Neuronal stem cell (in vitro differentiated cells): ENCODE data around the gene HIPK3.

Experiments used
- DNase-seq: peaks from one replicate; pipeline ENCODE4 v3.0.0-alpha.2; 2013; ENCODE audit warnings: low spot score
- H2AFZ ChIP-seq: one replicate; pipeline ENCODE4 v1.6.1; 2013; ENCODE audit warnings: mild to moderate bottlenecking, low read length, inconsistent platforms
- H2AK5ac ChIP-seq: 2 replicates; pipeline ENCODE4 v1.6.1; 2013; ENCODE audit warnings: low read depth, mild to moderate bottlenecking, inconsistent platforms, low read length, moderate library complexity, mixed read lengths
- H2BK120ac ChIP-seq: 2 replicates; pipeline ENCODE4 v1.6.1; 2013; ENCODE audit warnings: low read depth, mild to moderate bottlenecking, inconsistent platforms, low read length, moderate library complexity, mixed read lengths
- H2BK12ac ChIP-seq: one replicate; pipeline ENCODE4 v1.6.1; 2013; ENCODE audit warnings: low read length, inconsistent platforms
- H2BK15ac ChIP-seq: 2 replicates; pipeline ENCODE4 v1.6.1; 2013; ENCODE audit warnings: mild to moderate bottlenecking, low read length, inconsistent platforms, mixed read lengths
- H2BK5ac ChIP-seq: one replicate; pipeline ENCODE4 v1.6.1; 2013; ENCODE audit warnings: inconsistent platforms, mild to moderate bottlenecking, low read length, moderate library complexity
- H3K14ac ChIP-seq: one replicate; pipeline ENCODE4 v1.6.1; 2013; ENCODE audit warnings: low read length, inconsistent platforms
- H3K18ac ChIP-seq: 2 replicates; pipeline ENCODE4 v1.6.1; 2013; ENCODE audit warnings: low read length, inconsistent platforms
- H3K23ac ChIP-seq: 2 replicates; pipeline ENCODE4 v1.6.1; 2013; ENCODE audit warnings: low read depth, mild to moderate bottlenecking, mixed read lengths, low read length, inconsistent platforms; ENCODE audit not compliant: poor library complexity
- H3K27ac ChIP-seq: replicated peaks from 3 replicates; pipeline ENCODE4 v1.5.1; 2013; ENCODE audit warnings: low read length, inconsistent platforms
- H3K27me3 ChIP-seq, 3 experiments: 2 replicates each; pipeline ENCODE4 v1.6.1; 2013; ENCODE audit warnings: low read length in 3 of 3, mild to moderate bottlenecking in 2 of 3, inconsistent platforms in 1 of 3, low read depth in 1 of 3, mixed read lengths in 1 of 3, moderate library complexity in 1 of 3; ENCODE audit not compliant: control insufficient read depth in 3 of 3, insufficient read depth in 3 of 3
- H3K36me3 ChIP-seq, 2 donors: replicated peaks in 1 of 2; 2 replicates each; pipeline ENCODE4 v1.6.1; 2013; ENCODE audit warnings: low read length in 2 of 2; ENCODE audit not compliant: control insufficient read depth in 2 of 2, insufficient read depth in 2 of 2
- H3K4ac ChIP-seq: 2 replicates; pipeline ENCODE4 v1.6.1; 2013; ENCODE audit warnings: inconsistent platforms, mild to moderate bottlenecking, low read length, moderate library complexity
- H3K4me1 ChIP-seq, 2 donors: 1 replicate in 1 of 2; 2 replicates in 1 of 2; pipeline ENCODE4 v1.6.1; 2013; ENCODE audit warnings: low read length in 2 of 2, low read depth in 1 of 2; ENCODE audit not compliant: control insufficient read depth in 2 of 2, insufficient read depth in 1 of 2
- H3K4me2 ChIP-seq: one replicate; pipeline ENCODE4 v1.6.1; 2013; ENCODE audit warnings: mild to moderate bottlenecking, low read length, inconsistent platforms; ENCODE audit not compliant: insufficient read depth, poor library complexity, severe bottlenecking
- H3K4me3 ChIP-seq, 2 donors: 2 replicates each; pipeline ENCODE4 v1.5.1; 2013; ENCODE audit warnings: low read length in 2 of 2, mild to moderate bottlenecking in 2 of 2, inconsistent platforms in 1 of 2, moderate library complexity in 1 of 2
- H3K79me1 ChIP-seq: one replicate; pipeline ENCODE4 v1.6.1; 2013; ENCODE audit warnings: low read depth, mild to moderate bottlenecking, inconsistent platforms, low read length, moderate library complexity
- H3K9ac ChIP-seq: one replicate; pipeline ENCODE4 v1.6.1; 2013; ENCODE audit warnings: mild to moderate bottlenecking, low read depth, low read length, inconsistent platforms; ENCODE audit not compliant: poor library complexity
- H3K9me3 ChIP-seq, 2 donors: replicated peaks in 1 of 2; 2 replicates each; pipeline versions ENCODE3 to v1.6.1; 2013; ENCODE audit warnings: low read length in 2 of 2, mild to moderate bottlenecking in 2 of 2, inconsistent platforms in 1 of 2, low read depth in 1 of 2, mixed read lengths in 1 of 2, moderate library complexity in 1 of 2; ENCODE audit not compliant: control insufficient read depth in 2 of 2, insufficient read depth in 1 of 2
- H4K8ac ChIP-seq: one replicate; pipeline ENCODE4 v1.6.1; 2013; ENCODE audit warnings: low read depth, mild to moderate bottlenecking, inconsistent platforms, low read length, moderate library complexity
- H4K91ac ChIP-seq: one replicate; pipeline ENCODE4 v1.6.1; 2013; ENCODE audit warnings: low read length, low read depth, mild to moderate bottlenecking, inconsistent platforms; ENCODE audit not compliant: poor library complexity
- WGBS, 2 donors: extraction: QIAGEN DNeasy Blood & Tissue Kit; methylation state at CpG; one replicate each; pipeline ENCODE4 v1.1.7; 2013; ENCODE audit warnings: missing lambda C conversion rate in 2 of 2, mixed read lengths in 1 of 2; ENCODE audit not compliant: insufficient read length in 2 of 2, insufficient replicate concordance in 1 of 2; ENCODE audit errors: extremely low coverage in 2 of 2; 5-methylcytosine and 5-hydroxymethylcytosine counted together

The HIPK3 gene

DNA sequence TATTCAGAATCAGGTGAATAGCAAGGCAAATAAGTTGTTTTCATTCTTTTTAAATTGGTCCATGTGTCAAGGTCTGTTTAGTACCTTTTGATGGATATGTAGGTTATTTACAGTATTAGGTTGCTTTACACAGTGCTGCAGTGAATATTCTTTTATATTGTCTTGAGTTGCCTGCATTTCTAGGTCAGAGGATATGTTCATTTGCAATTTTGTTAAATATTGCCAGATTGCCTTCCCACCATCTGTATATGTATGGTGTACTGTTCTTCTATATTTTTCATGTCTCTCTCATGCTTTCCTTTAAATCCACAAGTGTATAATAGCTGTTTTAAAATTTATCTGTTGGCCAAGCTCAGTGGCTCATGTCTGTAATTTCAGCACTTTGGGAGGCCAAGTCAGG is 24.6 kb downstream of the HIPK3 start:
- H2BK15ac ChIP-seq = no peak overlapping the region
- no peaks in the 10 kb centered on the region for H3K79me1 ChIP-seq
- H2BK5ac ChIP-seq = no peak overlapping the region
- no peak overlapping the region for H3K14ac ChIP-seq
- no peaks in the 10 kb centered on the region for H3K4me1 ChIP-seq
- no peak for DNase-seq
- H4K8ac ChIP-seq = no peak overlapping the region
- H2AK5ac ChIP-seq = no peak overlapping the region
- H3K18ac ChIP-seq = no peak overlapping the region
- H3K9me3 ChIP-seq = no peaks in the 10 kb centered on the region
- H3K27ac ChIP-seq = no peak overlapping the region
- H4K91ac ChIP-seq = no peak overlapping the region
- no peak overlapping the region for H3K9ac ChIP-seq
- H2BK12ac ChIP-seq = no peak overlapping the region
- H3K23ac ChIP-seq = no peak overlapping the region
- H3K4ac ChIP-seq = no peak overlapping the region
- no peak overlapping the region for H2BK120ac ChIP-seq
- H2AFZ ChIP-seq = no peak overlapping the region
- H3K27me3 ChIP-seq = no peaks in the 10 kb centered on the region
- no peak overlapping the region for H3K4me3 ChIP-seq
- H3K36me3 ChIP-seq = peaks cover 1 to 6% of the 10 kb centered on the region in 2 donors
- H3K4me2 ChIP-seq = no peak overlapping the region

DNA sequence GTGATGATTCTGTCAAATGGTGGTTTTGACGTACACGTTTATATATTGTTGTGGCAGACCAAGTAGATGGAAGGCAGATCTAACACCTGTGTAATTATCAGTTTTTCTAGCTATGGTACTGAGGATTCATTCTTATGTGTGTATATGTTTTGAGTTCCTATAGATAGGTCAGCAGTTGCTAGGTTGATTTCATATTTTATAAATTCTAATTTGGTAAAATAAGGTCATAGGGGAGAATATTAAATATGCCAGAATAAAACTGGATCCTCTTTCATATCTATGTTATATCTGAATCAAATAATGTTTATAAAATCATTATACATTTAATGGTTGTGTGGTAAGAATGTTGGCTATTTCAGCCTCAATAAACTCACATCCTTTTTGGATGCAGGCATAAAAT is 27.6 kb downstream of the HIPK3 start:
- no peak overlapping the region for H2AFZ ChIP-seq
- no peak overlapping the region for H4K8ac ChIP-seq
- no peak overlapping the region for H2AK5ac ChIP-seq
- no peak overlapping the region for H3K4me2 ChIP-seq
- H3K27me3 ChIP-seq = no peaks in the 10 kb centered on the region
- no peak overlapping the region for H3K27ac ChIP-seq
- H3K18ac ChIP-seq = no peak overlapping the region
- no peak overlapping the region for H4K91ac ChIP-seq
- no peaks in the 10 kb centered on the region for H3K79me1 ChIP-seq
- no peak overlapping the region for H3K23ac ChIP-seq
- no peak overlapping the region for H3K4ac ChIP-seq
- DNase-seq = no peak
- H3K4me1 ChIP-seq = no peaks in the 10 kb centered on the region
- peaks cover 1 to 31% of the 10 kb centered on the region in 2 donors for H3K36me3 ChIP-seq
- no peak overlapping the region for H2BK15ac ChIP-seq
- no peak overlapping the region for H3K9ac ChIP-seq
- no peak overlapping the region for H3K4me3 ChIP-seq
- no peak overlapping the region for H3K14ac ChIP-seq
- no peak overlapping the region for H2BK120ac ChIP-seq
- H2BK5ac ChIP-seq = no peak overlapping the region
- H2BK12ac ChIP-seq = no peak overlapping the region
- no CpG with 5 or more reads among the region's 2 CpGs for WGBS, 2 donors
- H3K9me3 ChIP-seq = no peaks in the 10 kb centered on the region

DNA sequence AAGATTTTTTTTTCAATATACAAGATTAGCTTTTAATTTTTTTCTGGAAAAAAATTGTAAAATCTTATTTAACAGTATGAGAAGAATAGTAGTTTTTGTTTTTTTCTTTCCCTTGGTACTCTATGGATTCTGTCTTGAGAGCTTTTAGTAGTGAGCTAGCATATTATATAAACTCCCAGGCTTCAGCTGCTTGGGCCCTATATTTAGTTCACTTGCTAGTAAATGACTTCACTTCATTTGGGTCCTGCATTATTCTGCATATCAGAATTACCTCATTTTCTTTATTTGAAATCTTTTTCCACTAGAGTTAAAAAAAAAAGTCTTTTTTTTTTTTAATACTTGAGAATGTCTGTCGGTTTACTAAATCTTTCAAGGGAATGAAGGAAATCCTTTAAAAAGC is 33.1 kb downstream of the HIPK3 start:
- Histone ChIP-seq H2AK5ac (no peak overlapping the region), H3K9me3 (no peaks in the 10 kb centered on the region), H4K8ac (no peak overlapping the region), H3K4me3 (no peak overlapping the region), H3K18ac (no peak overlapping the region), H3K4me2 (no peak overlapping the region), H2BK120ac (no peak overlapping the region), H3K27ac (no peak overlapping the region), H3K79me1 (peaks cover 3% of the 10 kb centered on the region), H2BK5ac (no peak overlapping the region), H3K23ac (no peak overlapping the region), H3K27me3 (no peaks in the 10 kb centered on the region), H2BK12ac (no peak overlapping the region), H4K91ac (no peak overlapping the region), H2BK15ac (no peak overlapping the region), H3K4ac (no peak overlapping the region), H3K9ac (no peak overlapping the region), H2AFZ (no peak overlapping the region), H3K14ac (no peak overlapping the region), H3K36me3 (peaks cover 3 to 40% of the 10 kb centered on the region in 2 donors), H3K4me1 (no peaks in the 10 kb centered on the region)
- no CpG with 5 or more reads among the region's 1 CpG for WGBS, 2 donors
- DNase-seq = no peak

GRCh38 chr11:33291004-33291777 is 34.0 kb downstream of the HIPK3 start:
- Histone ChIP-seq H2BK15ac (no peak overlapping the region), H3K14ac (no peak overlapping the region), H4K8ac (no peak overlapping the region), H3K9ac (no peak overlapping the region), H2AK5ac (no peak overlapping the region), H4K91ac (no peak overlapping the region), H2BK120ac (no peak overlapping the region), H3K79me1 (peaks cover 5% of the 10 kb centered on the region), H2AFZ (no peak overlapping the region), H3K23ac (no peak overlapping the region), H3K27me3 (no peaks in the 10 kb centered on the region), H2BK5ac (no peak overlapping the region), H3K4me1 (no peaks in the 10 kb centered on the region), H3K27ac (no peak overlapping the region), H3K18ac (no peak overlapping the region), H2BK12ac (no peak overlapping the region), H3K36me3 (peaks cover 3 to 44% of the 10 kb centered on the region in 2 donors), H3K4me2 (no peak overlapping the region), H3K9me3 (no peaks in the 10 kb centered on the region), H3K4me3 (no peak overlapping the region), H3K4ac (no peak overlapping the region)
- no peak for DNase-seq
- no CpG with 5 or more reads among the region's 6 CpGs for WGBS, 2 donors
